NCI-H748 treated with DMSO at 0.1 percent for 48 hours (cell line): Measurements from ENCODE around the gene INPP5A.

Experiments
- DNase-seq: peaks from one replicate; lab custom pipeline; 2025; lab: John Stamatoyannopoulos, UW

INPP5A gene

DNA sequence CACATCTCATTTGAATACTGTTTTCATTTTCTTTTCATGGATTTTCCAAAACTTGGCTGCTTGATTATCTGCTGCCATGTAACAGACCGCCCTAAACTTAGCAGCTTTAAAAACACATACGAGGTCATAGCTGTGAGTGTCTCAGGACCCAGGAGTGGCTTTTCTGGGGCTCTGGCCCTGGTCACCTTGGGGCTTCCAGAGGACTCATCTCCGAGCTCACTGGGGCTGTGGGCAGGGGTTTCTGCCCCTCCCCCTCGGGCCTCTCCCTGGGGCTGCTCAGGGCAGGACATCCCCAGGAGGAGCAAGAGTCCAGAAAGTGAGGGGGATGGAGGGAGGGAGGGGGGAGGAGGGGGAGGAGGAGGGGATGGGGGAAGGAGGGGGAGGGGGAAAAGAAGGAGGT is 171.3 kb downstream of the INPP5A start:
- DNase-seq = no peak

GRCh38 chr10:132709471-132709951 is 171.9 kb downstream of the INPP5A start:
- DNase-seq = no peak

DNA sequence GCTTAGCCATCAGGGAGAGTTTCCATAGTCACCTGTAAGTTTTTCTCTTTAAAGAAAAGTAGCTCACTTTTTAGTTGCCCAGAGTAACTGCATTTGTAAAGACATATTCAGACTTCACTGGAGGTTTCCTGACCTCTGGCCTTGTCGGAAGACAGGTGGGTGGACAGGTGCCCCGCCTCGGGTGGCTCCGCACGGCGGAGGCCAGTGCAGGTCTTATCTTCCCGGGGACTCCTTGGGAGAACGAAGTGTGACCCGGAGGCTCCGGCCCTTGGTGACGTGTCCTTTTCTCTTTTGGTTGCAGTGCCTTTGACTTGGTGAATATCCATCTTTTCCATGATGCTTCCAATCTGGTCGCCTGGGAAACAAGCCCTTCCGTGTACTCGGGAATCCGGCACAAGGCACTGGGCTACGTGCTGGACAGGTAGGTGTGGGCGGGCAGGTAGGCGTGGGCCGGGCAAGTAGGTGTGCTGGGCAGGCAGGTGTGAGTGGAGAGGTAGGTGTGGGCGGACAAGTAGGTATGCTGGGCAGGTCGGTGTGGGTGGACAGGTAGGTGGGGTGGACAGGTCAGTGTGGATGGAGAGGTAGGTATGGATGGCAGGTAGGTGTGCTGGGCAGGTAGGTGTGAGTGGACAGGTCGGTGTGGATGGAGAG is 172.6 kb downstream of the INPP5A start:
- DNase-seq = no peak

GRCh38 chr10:132710746-132711612 is 173.4 kb downstream of the INPP5A start:
- no peak for DNase-seq

DNA sequence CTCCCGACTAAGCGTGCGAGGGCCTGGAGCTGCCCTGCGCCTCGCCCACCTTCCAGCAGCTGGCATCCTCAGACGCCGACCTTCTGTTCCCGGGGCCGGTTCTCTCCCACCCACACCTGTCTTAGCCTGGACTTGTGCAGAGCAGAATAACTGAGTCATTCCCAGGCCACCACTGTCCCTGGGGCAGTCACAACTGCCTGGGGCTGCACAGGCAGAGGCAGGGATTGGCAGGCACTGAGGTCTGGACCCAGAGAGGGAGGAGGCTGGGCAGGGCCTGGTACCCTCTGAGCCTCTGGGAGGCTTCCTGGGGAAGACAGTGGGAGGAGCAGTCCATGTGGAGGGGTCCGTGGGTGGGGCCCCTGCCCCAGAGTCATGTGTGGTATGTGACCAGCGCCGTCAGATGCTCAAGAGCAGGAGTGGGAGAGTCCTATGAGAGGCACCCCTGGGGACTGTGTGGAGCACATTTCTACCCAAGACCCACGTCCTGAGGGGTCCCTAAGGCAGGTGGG is 174.1 kb downstream of the INPP5A start:
- no peak for DNase-seq

DNA sequence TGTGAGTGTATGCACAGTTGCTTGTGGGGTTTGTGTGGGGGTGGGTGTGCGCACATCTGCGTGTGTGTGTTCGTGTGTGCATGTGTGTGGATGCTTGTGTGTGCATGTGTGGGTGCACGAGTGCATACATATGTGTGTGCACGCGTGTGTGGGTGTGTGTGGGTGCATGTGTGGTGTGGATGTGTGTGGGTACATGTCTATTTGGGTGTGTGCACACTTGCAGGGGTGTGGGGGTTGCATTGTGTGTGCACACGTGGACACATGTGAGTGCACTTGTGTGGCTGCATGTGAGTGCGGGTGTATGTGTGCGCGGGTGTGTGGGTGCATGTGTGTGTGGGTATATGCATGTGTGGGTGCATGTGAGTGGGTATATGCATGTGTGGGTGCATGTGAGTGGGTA is 174.7 kb downstream of the INPP5A start:
- DNase-seq = no peak

GRCh38 chr10:132712743-132713142 is 175.2 kb downstream of the INPP5A start:
- DNase-seq = no peak

DNA sequence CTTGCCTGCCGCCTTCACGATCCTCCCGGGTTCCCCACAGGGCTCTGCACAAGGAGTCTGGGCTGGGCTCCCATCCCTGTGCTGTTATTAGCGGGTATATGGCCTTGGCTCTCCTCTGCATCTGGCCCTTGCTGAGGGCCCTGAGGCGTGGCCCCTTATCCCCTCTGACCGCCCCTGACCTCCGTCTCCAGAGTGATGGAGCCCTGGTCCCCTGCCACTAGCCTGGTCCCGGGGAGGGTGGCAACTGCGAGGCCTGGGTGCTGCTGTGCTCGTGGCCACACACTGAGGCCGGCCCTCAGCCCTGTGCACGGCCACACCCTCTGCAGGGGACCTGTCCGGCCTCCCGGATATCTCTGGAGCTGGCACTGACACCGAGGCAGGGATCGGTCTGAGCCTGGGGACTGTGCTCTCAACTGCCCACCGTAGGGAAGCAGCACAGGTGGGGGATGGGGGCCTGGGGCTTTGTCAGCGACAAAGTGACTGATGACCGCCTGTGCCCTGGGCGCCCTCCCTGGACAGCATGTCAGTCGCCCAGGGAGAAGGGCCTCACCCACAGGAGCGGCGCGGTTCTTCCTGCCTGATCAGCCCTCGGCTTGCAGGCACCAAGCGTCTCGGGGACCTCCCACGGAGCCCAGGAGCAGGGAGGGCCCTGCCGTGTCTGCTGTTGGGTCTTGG is 176.0 kb downstream of the INPP5A start:
- DNase-seq = no peak

DNA sequence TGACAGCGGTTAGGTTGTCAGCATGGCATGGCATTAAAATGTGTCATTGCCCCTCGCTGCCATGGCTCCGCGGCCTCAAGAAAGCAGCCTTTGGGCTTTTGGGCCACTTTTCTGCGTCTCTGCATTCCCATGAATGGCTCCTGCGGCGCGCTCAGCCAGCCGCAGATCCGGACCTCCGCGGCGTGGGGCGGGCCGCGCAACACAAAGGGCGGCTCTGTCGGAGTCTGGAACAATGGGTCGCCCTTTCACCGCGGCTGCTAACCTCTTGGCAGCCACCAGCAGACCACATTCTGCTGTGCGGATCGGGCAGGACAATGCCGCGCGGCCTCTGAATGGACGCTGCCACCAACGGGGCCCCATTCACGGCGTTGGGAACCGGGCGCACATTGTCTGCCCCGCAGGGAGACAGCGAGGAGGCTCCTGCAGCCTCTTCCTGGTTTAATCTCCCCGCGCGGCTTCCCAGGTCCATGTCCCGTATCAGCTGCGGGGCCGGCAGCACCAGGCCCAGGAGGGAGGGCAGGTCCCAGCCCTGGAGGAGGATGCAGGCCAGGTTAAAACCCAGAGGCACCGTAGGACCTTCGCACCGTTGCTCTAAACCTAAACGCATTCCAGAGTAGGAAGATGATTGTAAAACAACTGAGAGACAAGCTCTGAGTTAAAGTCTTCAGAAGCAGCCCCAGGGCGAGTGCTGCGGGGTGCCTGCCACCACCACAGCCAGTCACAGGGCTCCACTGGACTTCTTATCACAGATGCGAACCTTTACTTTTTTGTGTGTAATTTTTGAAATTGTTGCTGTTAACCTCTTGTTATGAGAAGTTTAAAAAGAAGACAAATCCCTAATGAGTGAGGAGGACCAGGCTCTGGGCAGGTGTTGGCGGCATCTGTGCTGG is 176.8 kb downstream of the INPP5A start:
- DNase-seq = no peak

GRCh38 chr10:132714986-132715775 is 177.6 kb downstream of the INPP5A start:
- no peak for DNase-seq

DNA sequence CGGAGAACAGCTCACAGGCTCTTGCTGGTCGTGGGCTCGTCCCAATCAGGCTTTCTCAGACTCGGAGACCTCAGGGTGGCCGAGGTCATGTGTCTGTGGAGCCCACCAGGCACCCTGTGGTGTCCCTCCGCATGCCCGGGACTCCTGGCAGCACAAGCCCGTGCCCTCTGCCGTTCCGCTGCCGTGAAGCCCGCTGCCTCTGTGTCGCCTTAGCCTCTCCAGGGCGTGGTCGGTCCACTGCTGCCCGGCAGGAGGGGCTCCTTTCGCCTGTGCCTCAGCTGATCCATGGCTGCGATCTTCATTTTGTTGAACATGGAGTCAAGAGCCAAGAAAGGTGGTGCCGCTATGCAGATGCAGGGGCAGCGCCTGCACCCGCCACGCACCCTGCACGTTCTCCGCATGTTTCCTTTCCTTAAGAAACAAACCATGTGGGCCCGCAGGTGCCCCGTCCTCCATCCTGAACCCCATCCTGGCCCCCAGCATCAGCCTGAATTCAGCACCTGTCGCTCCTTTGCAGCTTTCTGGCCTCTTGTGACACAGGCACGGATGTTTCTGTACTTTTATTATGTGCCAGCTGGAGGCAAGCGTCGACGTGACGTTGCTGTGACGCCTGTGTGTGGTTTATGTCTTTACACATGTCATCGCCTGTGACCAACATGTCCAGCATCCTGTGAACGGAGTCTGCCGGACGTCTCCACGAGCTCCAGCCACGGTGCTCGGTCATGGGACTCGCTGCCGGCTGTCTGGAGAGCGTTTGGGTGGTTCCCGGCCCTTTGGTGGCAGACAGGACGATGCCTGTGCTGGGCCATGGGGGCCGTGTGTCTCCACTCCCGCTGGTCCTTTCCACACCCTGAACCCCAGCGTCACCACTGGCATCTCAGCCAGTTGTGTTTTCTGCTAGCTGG is 178.4 kb downstream of the INPP5A start:
- DNase-seq = no peak

- DNase-seq = no peak
Observed at GRCh38 chr10:132716691-132717490, 179.3 kb downstream of the INPP5A start.

- no peak for DNase-seq
Observed at GRCh38 chr10:132721725-132722124, 184.1 kb downstream of the INPP5A start.

DNA sequence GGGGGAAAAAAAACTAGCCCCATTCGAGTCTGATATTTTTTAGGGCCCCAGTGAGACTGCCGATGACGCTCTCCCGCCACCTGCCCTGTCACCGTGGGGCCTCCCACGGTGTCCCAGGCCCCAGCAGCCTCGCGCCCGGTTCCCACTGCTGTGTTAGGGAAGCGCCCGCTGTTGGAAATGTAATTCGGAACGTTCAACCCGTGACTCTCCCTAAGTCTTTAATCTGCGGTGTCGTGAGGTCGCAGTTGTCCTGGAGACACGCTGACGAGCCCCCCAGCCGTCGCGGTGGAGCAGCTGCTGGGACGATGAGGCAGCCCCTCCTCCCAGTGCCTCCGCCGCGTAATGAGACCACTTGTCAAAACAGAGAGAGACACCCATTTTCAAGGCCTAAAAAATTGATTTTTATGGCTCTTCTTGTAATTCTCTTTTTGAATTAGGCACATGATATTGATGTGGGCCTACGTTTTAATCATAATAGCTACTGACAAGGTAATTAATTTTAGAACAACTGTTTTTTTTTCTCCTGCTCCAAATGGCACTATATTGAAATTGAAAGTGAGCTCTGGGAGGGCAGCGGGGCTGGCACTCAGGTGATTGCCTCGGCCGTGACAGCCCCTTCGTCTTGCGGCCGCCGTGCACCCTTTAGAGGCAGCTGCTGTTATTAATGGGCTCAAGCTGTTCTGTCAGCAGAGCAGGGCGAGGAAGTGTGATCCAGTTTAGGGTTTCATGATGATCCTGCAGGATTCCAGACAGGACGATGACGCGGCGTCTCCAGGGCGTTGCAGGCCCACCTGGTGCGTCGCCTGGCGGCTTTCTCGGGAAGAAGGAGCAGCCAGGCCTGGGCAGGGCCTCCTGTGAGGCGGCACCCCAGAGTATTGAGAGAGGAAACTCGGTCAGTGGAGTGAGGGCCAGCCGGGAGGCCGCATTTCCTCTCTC is 185.1 kb downstream of the INPP5A start:
- DNase-seq = no peak

- no peak for DNase-seq
Observed at GRCh38 chr10:132723330-132723970, 185.9 kb downstream of the INPP5A start.

DNA sequence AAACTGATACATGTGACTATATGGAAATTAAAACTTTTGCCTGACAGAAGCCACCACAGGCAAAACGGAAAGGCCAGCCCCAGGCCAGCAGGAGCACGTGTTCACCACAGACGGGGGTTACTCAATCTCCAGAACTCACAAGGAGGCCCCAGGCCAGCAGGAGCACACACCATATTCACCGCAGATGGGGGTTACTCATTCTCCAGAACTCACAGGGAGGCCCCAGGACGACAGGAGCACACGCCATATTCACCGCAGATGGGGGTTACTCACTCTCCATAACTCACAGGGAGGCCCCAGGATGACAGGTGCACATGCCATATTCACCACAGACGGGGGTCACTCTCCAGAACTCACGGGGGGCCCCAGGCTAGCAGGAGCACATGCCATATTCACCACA is 186.9 kb downstream of the INPP5A start:
- no peak for DNase-seq

DNA sequence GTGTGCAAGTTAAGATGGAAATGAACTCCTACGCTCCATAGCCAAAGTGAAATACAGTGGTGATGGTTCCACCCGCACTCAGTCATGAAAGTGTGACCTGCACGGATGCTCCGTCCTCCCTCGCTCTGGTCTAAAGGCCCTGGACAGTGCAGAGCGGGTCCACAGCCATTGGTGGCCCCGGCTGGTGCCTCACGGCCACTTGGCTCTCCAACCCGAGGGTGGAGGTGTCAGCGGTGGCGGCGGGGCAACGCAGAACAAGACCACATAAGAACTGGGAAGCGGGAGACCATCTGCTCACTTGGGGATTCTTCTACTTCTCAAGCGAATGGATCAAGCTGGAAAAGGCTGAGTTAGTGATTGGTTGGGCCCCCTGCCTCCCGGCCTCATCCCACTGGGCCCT is 187.6 kb downstream of the INPP5A start:
- no peak for DNase-seq
